Endodermal cell (in vitro differentiated cells): ENCODE data around the gene TRAPPC8. TPM values are rescaled to one million over a fixed set of nuclear protein-coding genes. Genes with fewer than 3 reads are reported as not detected.
"Not testable (repeated sequence)": the region's sequence is repeated elsewhere in the genome, so short reads cannot be mapped to it uniquely, and the experiment has no call there.

Experiments
- DNase-seq: peaks from one replicate; pipeline ENCODE4 v3.0.0-alpha.2; 2017
- H3K27ac ChIP-seq: 2 replicates; pipeline ENCODE4 v1.5.1; 2013; ENCODE audit warnings: mild to moderate bottlenecking, low read depth, low read length, moderate library complexity
- H3K27me3 ChIP-seq: 2 replicates; pipeline ENCODE4 v1.6.1; 2013; ENCODE audit warnings: mild to moderate bottlenecking, low read length, moderate library complexity; ENCODE audit not compliant: insufficient read depth, control insufficient read depth, poor library complexity, severe bottlenecking
- H3K36me3 ChIP-seq: 2 replicates; pipeline ENCODE4 v1.7.0; 2013; ENCODE audit warnings: mild to moderate bottlenecking, low read length, moderate library complexity; ENCODE audit not compliant: control insufficient read depth, insufficient read depth
- H3K4me1 ChIP-seq: one replicate; pipeline ENCODE4 v1.7.0; 2013; ENCODE audit warnings: low read length; ENCODE audit not compliant: control insufficient read depth, insufficient read depth
- H3K4me3 ChIP-seq: 2 replicates; pipeline ENCODE4 v1.5.1; 2013; ENCODE audit warnings: mild to moderate bottlenecking, low read length, moderate library complexity
- H3K9ac ChIP-seq: 2 replicates; pipeline ENCODE4 v1.6.1; 2013; ENCODE audit warnings: mild to moderate bottlenecking, low read length, moderate library complexity; ENCODE audit not compliant: poor library complexity, severe bottlenecking; ENCODE audit errors: extremely low read depth
- H3K9me3 ChIP-seq: 2 replicates; pipeline ENCODE4 v1.6.1; 2013; ENCODE audit warnings: mild to moderate bottlenecking, low read length, moderate library complexity; ENCODE audit not compliant: control insufficient read depth
- H3K27ac Mint-ChIP-seq: 2 replicates; pipeline ENCODE4 v1.8.0; 2020; ENCODE audit warnings: mixed read lengths
- H3K27me3 Mint-ChIP-seq: 2 replicates; pipeline ENCODE4 v1.8.0; 2021; ENCODE audit warnings: mild to moderate bottlenecking, mixed read lengths; ENCODE audit not compliant: insufficient read depth
- H3K36me3 Mint-ChIP-seq: 2 replicates; pipeline ENCODE4 v1.8.0; 2020; ENCODE audit warnings: low read depth, mixed read lengths
- H3K4me1 Mint-ChIP-seq: 2 replicates; pipeline ENCODE4 v1.8.0; 2020; ENCODE audit warnings: mixed read lengths
- H3K4me3 Mint-ChIP-seq: 2 replicates; pipeline ENCODE4 v1.8.0; 2020; ENCODE audit warnings: mild to moderate bottlenecking, moderate library complexity, mixed read lengths
- H3K9me3 Mint-ChIP-seq: 2 replicates; pipeline ENCODE4 v1.8.0; 2020; ENCODE audit warnings: mild to moderate bottlenecking, mixed read lengths
- CTCF ChIP-seq: fragments of 200-600 bp; sonication (generic); conservative IDR thresholded peaks from 2 replicates; pipeline ENCODE4 v1.5.0; 2021; ENCODE audit warnings: antibody characterized with exemption, mild to moderate bottlenecking
- WGBS, 2 experiments: methylation state at CpG; one replicate each; pipeline versions ENCODE4 v1.1.5 to v1.1.7; 2013; ENCODE audit warnings: missing lambda C conversion rate in 2 of 2, mixed read lengths in 1 of 2; ENCODE audit not compliant: insufficient coverage in 1 of 2, insufficient read length in 1 of 2; 5-methylcytosine and 5-hydroxymethylcytosine counted together
- total RNA-seq, 2 donors: library from RNA; stranded (reverse); fragmentation: NEBNext Ultra II Directional in 1 of 2; extraction: Animal tissue kit (Norgen Biotek cat#: 25700) in 1 of 2; gene quantifications; 2 replicates in 1 of 2; 3 replicates in 1 of 2; pipeline ENCODE4 v1.2.1, GENCODE V29; 2021

Gene TRAPPC8
- total RNA-seq, 2 donors from 2014 or later = 45.2 to 49.0 TPM

- peak overlapping the region; percentile 98 for H3K4me3 Mint-ChIP-seq
- H3K27ac ChIP-seq = no peak overlapping the region
- peak overlapping the region; percentile 95 for H3K4me3 ChIP-seq
- DNase-seq = peak; percentile 49
- no peaks in the 10 kb centered on the region for H3K4me1 ChIP-seq
- peak overlapping the region; percentile 92 for H3K27ac Mint-ChIP-seq
- no peak for TF ChIP-seq CTCF
- peaks cover 38% of the 10 kb centered on the region for H3K9me3 Mint-ChIP-seq
- H3K36me3 Mint-ChIP-seq = peaks cover 28% of the 10 kb centered on the region
- peaks cover 16% of the 10 kb centered on the region for H3K4me1 Mint-ChIP-seq
- no peaks in the 10 kb centered on the region for H3K27me3 Mint-ChIP-seq
- H3K9ac ChIP-seq = peak overlapping the region; percentile 87
- H3K27me3 ChIP-seq = no peaks in the 10 kb centered on the region
- H3K9me3 ChIP-seq = peaks cover 30% of the 10 kb centered on the region
- WGBS, 2 experiments = 6 to 15% methylated on average over 8 to 14 of the region's 15 CpGs
- H3K36me3 ChIP-seq = peaks cover 9% of the 10 kb centered on the region
Observed at GRCh38 chr18:31943878-31944816, 1.2 kb upstream of the TRAPPC8 start.

GRCh38 chr18:31942291-31942998 lies 483 bp downstream of the TRAPPC8 start:
- peak overlapping the region; percentile 98 for H3K4me3 Mint-ChIP-seq
- peaks cover 17% of the 10 kb centered on the region for H3K4me1 Mint-ChIP-seq
- H3K36me3 Mint-ChIP-seq = peaks cover 28% of the 10 kb centered on the region
- H3K27ac ChIP-seq = peak overlapping the region; percentile 90
- peaks cover 13% of the 10 kb centered on the region for H3K9me3 ChIP-seq
- no peaks in the 10 kb centered on the region for H3K27me3 Mint-ChIP-seq
- no peaks in the 10 kb centered on the region for H3K4me1 ChIP-seq
- WGBS, 2 experiments = 0 to 1% methylated on average over 17 to 63 of the region's 64 CpGs
- H3K36me3 ChIP-seq = peaks cover 10% of the 10 kb centered on the region
- H3K9me3 Mint-ChIP-seq = peaks cover 21% of the 10 kb centered on the region
- H3K4me3 ChIP-seq = peak overlapping the region; percentile 95
- TF ChIP-seq CTCF = no peak
- H3K27ac Mint-ChIP-seq = peak overlapping the region; percentile 100
- no peaks in the 10 kb centered on the region for H3K27me3 ChIP-seq
- peak overlapping the region; percentile 97 for H3K9ac ChIP-seq
- no peak for DNase-seq

GRCh38 chr18:31941010-31941809 lies 1.7 kb downstream of the TRAPPC8 start:
- 85 to 87% methylated on average over 13 to 23 of the region's 24 CpGs for WGBS, 2 experiments
- Histone ChIP-seq H3K4me3 (peak overlapping the region; percentile 95), H3K4me1 (no peaks in the 10 kb centered on the region), H3K27me3 (no peaks in the 10 kb centered on the region), H3K9me3 (peaks cover 6% of the 10 kb centered on the region), H3K9ac (peak overlapping the region; percentile 97), H3K36me3 (peaks cover 17% of the 10 kb centered on the region), H3K27ac (no peak overlapping the region)
- H3K27me3 Mint-ChIP-seq = no peaks in the 10 kb centered on the region
- DNase-seq = peak; percentile 25
- H3K9me3 Mint-ChIP-seq = peaks cover 8% of the 10 kb centered on the region
- no peak overlapping the region for H3K27ac Mint-ChIP-seq
- peaks cover 17% of the 10 kb centered on the region for H3K4me1 Mint-ChIP-seq
- H3K4me3 Mint-ChIP-seq = peak overlapping the region; percentile 98
- H3K36me3 Mint-ChIP-seq = peaks cover 30% of the 10 kb centered on the region
- TF ChIP-seq CTCF = no peak

GRCh38 chr18:31934773-31935172 lies 8.2 kb downstream of the TRAPPC8 start:
- WGBS, 2 experiments = 98 to 100% methylated on average over 4 to 7 of the region's 8 CpGs
- H3K4me3 Mint-ChIP-seq, H3K4me3 ChIP-seq, DNase-seq, H3K27me3 Mint-ChIP-seq, H3K27ac ChIP-seq, H3K27me3 ChIP-seq, H3K9me3 ChIP-seq, H3K4me1 ChIP-seq, H3K9me3 Mint-ChIP-seq, H3K9ac ChIP-seq, H3K27ac Mint-ChIP-seq: not testable (repeated sequence)
- Mint-ChIP-seq H3K36me3 (peaks cover 35% of the 10 kb centered on the region), H3K4me1 (peaks cover 16% of the 10 kb centered on the region)
- peaks cover 33% of the 10 kb centered on the region for H3K36me3 ChIP-seq
